ENCODE data around the gene LRP3.
A peak's percentile ranks its signal among the peaks of the same experiment; 100 is the strongest.

DNA sequence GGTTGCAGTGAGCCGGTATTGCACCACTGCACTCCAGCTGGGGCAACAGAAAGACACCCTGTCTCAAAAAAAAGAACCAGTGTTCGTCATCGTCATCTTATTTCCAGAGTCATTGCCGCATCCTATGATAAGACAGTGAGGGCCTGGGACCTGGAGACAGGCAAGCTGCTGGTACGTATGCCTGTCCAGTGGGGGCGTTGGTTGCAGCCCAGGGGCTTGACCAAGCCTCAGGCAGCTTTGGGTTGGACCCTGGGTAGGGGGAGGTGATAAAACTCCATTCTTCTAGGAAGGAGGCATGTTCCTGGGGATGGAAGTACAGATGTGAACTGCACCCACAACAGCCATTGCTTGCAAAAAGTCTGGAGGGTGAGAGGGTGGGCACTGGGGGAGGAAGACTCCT, 46.6 kb upstream of the LRP3 start:
- TF ChIP-seq, protein P1, sequence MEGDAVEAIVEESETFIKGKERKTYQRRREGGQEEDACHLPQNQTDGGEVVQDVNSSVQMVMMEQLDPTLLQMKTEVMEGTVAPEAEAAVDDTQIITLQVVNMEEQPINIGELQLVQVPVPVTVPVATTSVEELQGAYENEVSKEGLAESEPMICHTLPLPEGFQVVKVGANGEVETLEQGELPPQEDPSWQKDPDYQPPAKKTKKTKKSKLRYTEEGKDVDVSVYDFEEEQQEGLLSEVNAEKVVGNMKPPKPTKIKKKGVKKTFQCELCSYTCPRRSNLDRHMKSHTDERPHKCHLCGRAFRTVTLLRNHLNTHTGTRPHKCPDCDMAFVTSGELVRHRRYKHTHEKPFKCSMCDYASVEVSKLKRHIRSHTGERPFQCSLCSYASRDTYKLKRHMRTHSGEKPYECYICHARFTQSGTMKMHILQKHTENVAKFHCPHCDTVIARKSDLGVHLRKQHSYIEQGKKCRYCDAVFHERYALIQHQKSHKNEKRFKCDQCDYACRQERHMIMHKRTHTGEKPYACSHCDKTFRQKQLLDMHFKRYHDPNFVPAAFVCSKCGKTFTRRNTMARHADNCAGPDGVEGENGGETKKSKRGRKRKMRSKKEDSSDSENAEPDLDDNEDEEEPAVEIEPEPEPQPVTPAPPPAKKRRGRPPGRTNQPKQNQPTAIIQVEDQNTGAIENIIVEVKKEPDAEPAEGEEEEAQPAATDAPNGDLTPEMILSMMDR (conservative IDR thresholded peaks at IDR 0.05; ENCODE audit: low read depth in 2 of 2), result peak in 1 of 2 experiments; percentile 18; a peak in 1 of 4 replicates
- TF ChIP-seq EZH2 (IDR thresholded peaks at IDR 0.05; ENCODE audit: low read depth, unreplicated experiment) (no peak), POLR2AphosphoS5 (IDR thresholded peaks at IDR 0.05; ENCODE audit: low read depth) (no peak), ZNF331 (CRISPR knock-in tag; IDR thresholded peaks at IDR 0.05; ENCODE audit: low read depth) (no peak), ZNF114 (CRISPR knock-in tag; IDR thresholded peaks at IDR 0.05) (no peak)
- TF ChIP-seq, protein P2, sequence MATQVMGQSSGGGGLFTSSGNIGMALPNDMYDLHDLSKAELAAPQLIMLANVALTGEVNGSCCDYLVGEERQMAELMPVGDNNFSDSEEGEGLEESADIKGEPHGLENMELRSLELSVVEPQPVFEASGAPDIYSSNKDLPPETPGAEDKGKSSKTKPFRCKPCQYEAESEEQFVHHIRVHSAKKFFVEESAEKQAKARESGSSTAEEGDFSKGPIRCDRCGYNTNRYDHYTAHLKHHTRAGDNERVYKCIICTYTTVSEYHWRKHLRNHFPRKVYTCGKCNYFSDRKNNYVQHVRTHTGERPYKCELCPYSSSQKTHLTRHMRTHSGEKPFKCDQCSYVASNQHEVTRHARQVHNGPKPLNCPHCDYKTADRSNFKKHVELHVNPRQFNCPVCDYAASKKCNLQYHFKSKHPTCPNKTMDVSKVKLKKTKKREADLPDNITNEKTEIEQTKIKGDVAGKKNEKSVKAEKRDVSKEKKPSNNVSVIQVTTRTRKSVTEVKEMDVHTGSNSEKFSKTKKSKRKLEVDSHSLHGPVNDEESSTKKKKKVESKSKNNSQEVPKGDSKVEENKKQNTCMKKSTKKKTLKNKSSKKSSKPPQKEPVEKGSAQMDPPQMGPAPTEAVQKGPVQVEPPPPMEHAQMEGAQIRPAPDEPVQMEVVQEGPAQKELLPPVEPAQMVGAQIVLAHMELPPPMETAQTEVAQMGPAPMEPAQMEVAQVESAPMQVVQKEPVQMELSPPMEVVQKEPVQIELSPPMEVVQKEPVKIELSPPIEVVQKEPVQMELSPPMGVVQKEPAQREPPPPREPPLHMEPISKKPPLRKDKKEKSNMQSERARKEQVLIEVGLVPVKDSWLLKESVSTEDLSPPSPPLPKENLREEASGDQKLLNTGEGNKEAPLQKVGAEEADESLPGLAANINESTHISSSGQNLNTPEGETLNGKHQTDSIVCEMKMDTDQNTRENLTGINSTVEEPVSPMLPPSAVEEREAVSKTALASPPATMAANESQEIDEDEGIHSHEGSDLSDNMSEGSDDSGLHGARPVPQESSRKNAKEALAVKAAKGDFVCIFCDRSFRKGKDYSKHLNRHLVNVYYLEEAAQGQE (IDR thresholded peaks at IDR 0.05; ENCODE audit: unreplicated experiment), result no peak
- TF ChIP-seq, protein P3, sequence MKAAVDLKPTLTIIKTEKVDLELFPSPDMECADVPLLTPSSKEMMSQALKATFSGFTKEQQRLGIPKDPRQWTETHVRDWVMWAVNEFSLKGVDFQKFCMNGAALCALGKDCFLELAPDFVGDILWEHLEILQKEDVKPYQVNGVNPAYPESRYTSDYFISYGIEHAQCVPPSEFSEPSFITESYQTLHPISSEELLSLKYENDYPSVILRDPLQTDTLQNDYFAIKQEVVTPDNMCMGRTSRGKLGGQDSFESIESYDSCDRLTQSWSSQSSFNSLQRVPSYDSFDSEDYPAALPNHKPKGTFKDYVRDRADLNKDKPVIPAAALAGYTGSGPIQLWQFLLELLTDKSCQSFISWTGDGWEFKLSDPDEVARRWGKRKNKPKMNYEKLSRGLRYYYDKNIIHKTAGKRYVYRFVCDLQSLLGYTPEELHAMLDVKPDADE (IDR thresholded peaks at IDR 0.05), result no peak
